HepG2 (cell line): ENCODE data around the gene NAV2. TPM values are rescaled to one million over a fixed set of nuclear protein-coding genes. Genes with fewer than 3 reads are reported as not detected.
A peak's percentile ranks its signal among the peaks of the same experiment; 100 is the strongest.
"Not testable (repeated sequence)": the region's sequence is repeated elsewhere in the genome, so short reads cannot be mapped to it uniquely, and the experiment has no call there.

Experiments used
- ATAC-seq: fragments of 200-7000 bp; cut with Tn5 transposase; 3 replicates; pipeline ENCODE4 v1.9.1; 2020; ENCODE audit warnings: mild to moderate bottlenecking, moderate library complexity
- BruUV-seq: library from RNA; stranded (reverse); fragments of 400-500 nt; replicated peaks from 2 replicates; lab custom pipeline; 2021; lab: Mats Ljungman, UMichigan
- CTCF ChIA-PET: fragments of 300-600 bp; formaldehyde crosslinking; extraction: SDS; loops from one replicate; lab custom pipeline; 2021; ENCODE audit warnings: low total read pairs, inconsistent platforms, low intra/inter-chr PET ratio; lab: Yijun Ruan, JAX
- POLR2A ChIA-PET: fragments of 350-600 bp; sonication (Branson Sonifier 250); formaldehyde crosslinking; loops from one replicate; lab custom pipeline; 2020; ENCODE audit warnings: antibody characterized with exemption, inconsistent platforms; lab: Yijun Ruan, JAX
- DNase-seq: peaks from one replicate; pipeline ENCODE4 v3.0.0-alpha.2; 2015; ENCODE audit warnings: low spot score
- FAIRE-seq: peaks from 3 replicates; lab custom pipeline; 2011; peaks lifted over from hg19 to GRCh38; lab: Jason Lieb, UNC
- H2AFZ ChIP-seq: one replicate; pipeline ENCODE4 v1.6.1; 2011; ENCODE audit warnings: low read length, inconsistent platforms
- H3K27ac ChIP-seq: fragments of 300-600 bp; 3 replicates; pipeline ENCODE4 v1.8.0; 2011; ENCODE audit warnings: mixed run types, mild to moderate bottlenecking, mixed read lengths, low read length, inconsistent platforms; ENCODE audit not compliant: insufficient read depth; ENCODE audit errors: extremely low read length
- H3K27me3 ChIP-seq, 2 experiments: fragments of 200-600 bp in 1 of 2; 2 replicates in 1 of 2; 3 replicates in 1 of 2; pipeline versions ENCODE4 v1.6.0 to v1.8.0; 2011; ENCODE audit warnings: low read length in 2 of 2, mild to moderate bottlenecking in 2 of 2, moderate library complexity in 2 of 2, inconsistent platforms in 1 of 2; ENCODE audit not compliant: insufficient read depth in 2 of 2, control insufficient read depth in 1 of 2
- H3K36me3 ChIP-seq, 2 experiments: fragments of 200-600 bp in 1 of 2; replicated peaks in 1 of 2; 2 replicates in 1 of 2; 3 replicates in 1 of 2; pipeline versions ENCODE4 v1.5.1 to v1.8.0; 2011; ENCODE audit warnings: low read length in 2 of 2, inconsistent platforms in 1 of 2; ENCODE audit not compliant: insufficient read depth in 2 of 2, control insufficient read depth in 1 of 2
- H3K4me1 ChIP-seq: 2 replicates; pipeline ENCODE4 v1.5.1; 2012; ENCODE audit warnings: low read length, inconsistent platforms; ENCODE audit not compliant: insufficient read depth
- H3K4me2 ChIP-seq: 2 replicates; pipeline ENCODE4 v1.6.0; 2011; ENCODE audit warnings: low read depth, low read length, inconsistent platforms
- H3K4me3 ChIP-seq, 3 experiments: fragments of 200-600 bp in 1 of 3; sonication (generic), shearing (Covaris generic) in 1 of 3; replicated peaks in 1 of 3; 2 replicates each; pipeline ENCODE4 v1.5.1; 2011 to 2016; ENCODE audit warnings: low read length in 3 of 3, inconsistent platforms in 2 of 3, low read depth in 2 of 3, mild to moderate bottlenecking in 2 of 3, control low read depth in 1 of 3, mixed read lengths in 1 of 3; ENCODE audit not compliant: insufficient read depth in 1 of 3
- H3K79me2 ChIP-seq: one replicate; pipeline ENCODE4 v1.6.1; 2011; ENCODE audit warnings: low read length, inconsistent platforms; ENCODE audit not compliant: insufficient read depth
- H3K9ac ChIP-seq: 2 replicates; pipeline ENCODE4 v1.6.0; 2011; ENCODE audit warnings: mild to moderate bottlenecking, low read depth, low read length, inconsistent platforms; ENCODE audit not compliant: insufficient read depth
- H3K9me3 ChIP-seq: 2 replicates; pipeline ENCODE4 v1.5.1; 2012; ENCODE audit warnings: mild to moderate bottlenecking, low read length
- H4K20me1 ChIP-seq: 2 replicates; pipeline ENCODE4 v1.6.0; 2011; ENCODE audit warnings: inconsistent platforms, mild to moderate bottlenecking, low read length, moderate library complexity; ENCODE audit not compliant: insufficient read depth
- ATF7 ChIP-seq, 2 experiments: fragments of 450-650 bp in 1 of 2; sonication (generic) in 1 of 2; formaldehyde crosslinking in 1 of 2; IDR thresholded peaks; 2 replicates each; pipeline versions ENCODE4 v1.4.0 to v1.6.1; 2016 to 2020; ENCODE audit warnings: antibody characterized with exemption in 1 of 2, mild to moderate bottlenecking in 1 of 2, missing genetic modification reagents in 1 of 2
- DPF2 ChIP-seq: sonication (generic); formaldehyde crosslinking; IDR thresholded peaks from 2 replicates; pipeline ENCODE4 v1.4.0; 2020; ENCODE audit warnings: mild to moderate bottlenecking, low read depth, missing genetic modification reagents, borderline replicate concordance
- SMC3 ChIP-seq: IDR thresholded peaks from 2 replicates; pipeline ENCODE4 v1.6.1; 2011; ENCODE audit warnings: low read length, improper control_type of control experiment
- ZNF18 ChIP-seq: sonication (generic); formaldehyde crosslinking; IDR thresholded peaks from 2 replicates; pipeline ENCODE4 v1.8.0; 2022; ENCODE audit warnings: mild to moderate bottlenecking, missing genetic modification reagents; ENCODE audit not compliant: insufficient replicate concordance
- WGBS: methylation state at CpG from one replicate; pipeline ENCODE4 v1.1.6; 2017; ENCODE audit warnings: low lambda C conversion rate; 5-methylcytosine and 5-hydroxymethylcytosine counted together
- in situ Hi-C: cut with HindIII; loops from 2 replicates; pipeline ENCODE4 v1.10.0; 2017; ENCODE audit warnings: low pct_unique_long_range_greater_than_20kb; ENCODE audit not compliant: extremely low pct_ligation_motif_present
- intact Hi-C: fragments of 100-400 bp; cut with micrococcal nuclease; formaldehyde crosslinking; loops from one replicate; pipeline ENCODE4 v1.10.0; 2022; ENCODE audit not compliant: unreplicated experiment
- polyA plus RNA-seq, 8 experiments: library from polyadenylated mRNA; depleted of rRNA in 3 of 8; stranded (reverse) in 7 of 8; unstranded in 1 of 8; fragments of >200 nt; fragmentation: Illumina TruSeq in 4 of 8; extraction: Trizol in 4 of 8; gene quantifications; 2 replicates each; pipeline versions ENCODE4 v1.2.1 to v1.2.3, GENCODE V29; 2011 to 2016; ENCODE audit warnings: low read depth in 4 of 8, missing spikeins in 1 of 8, mixed read lengths in 1 of 8; ENCODE audit not compliant: insufficient read depth in 1 of 8
- total RNA-seq, 5 experiments: library from RNA; depleted of rRNA; stranded (reverse); fragments of >200 nt; fragmentation: Illumina TruSeq; extraction: Trizol; gene quantifications; 2 replicates each; pipeline ENCODE4 v1.2.3, GENCODE V29; 2016; ENCODE audit warnings: low read depth in 1 of 5

The NAV2 gene
- total and polyA plus RNA-seq, 2 of the 13 experiments (the other 11 are each of a cell fraction or from before 2014, with no cell fraction given), result 9.3 to 34.6 TPM

GRCh38 chr11:19895037-19895436 is 182.4 kb downstream of the NAV2 start:
- H3K4me2 ChIP-seq, in situ Hi-C loops, H3K36me3 ChIP-seq, H2AFZ ChIP-seq, BruUV-seq, CTCF ChIA-PET, H3K9me3 ChIP-seq, H3K79me2 ChIP-seq, POLR2A ChIA-PET, H4K20me1 ChIP-seq, H3K27ac ChIP-seq, DNase-seq, ATAC-seq, FAIRE-seq, H3K9ac ChIP-seq, H3K4me3 ChIP-seq, intact Hi-C loops, H3K27me3 ChIP-seq, H3K4me1 ChIP-seq: not testable (repeated sequence)
- WGBS, result 55% methylated on average over 3 of the region's 3 CpGs

- Histone ChIP-seq H3K27me3 (peaks cover 0 to 9% of the 10 kb centered on the region in 2 experiments; a peak in 1 of 5 replicates), H3K27ac (no peak overlapping the region), H3K9me3 (no peaks in the 10 kb centered on the region), H3K79me2 (no peaks in the 10 kb centered on the region), H3K4me2 (no peak overlapping the region), H3K4me1 (no peaks in the 10 kb centered on the region), H3K4me3 (no peak overlapping the region), H3K36me3 (no peaks in the 10 kb centered on the region), H3K9ac (no peak overlapping the region), H2AFZ (no peak overlapping the region), H4K20me1 (no peaks in the 10 kb centered on the region)
- no peak for TF ChIP-seq SMC3
- 0 out of 2 replicates have a peak, but pooled peaks have one; percentile 7 for TF ChIP-seq ATF7 (IDR thresholded peaks at IDR 0.05)
- no peak for TF ChIP-seq ATF7 (CRISPR knock-in tag; IDR thresholded peaks at IDR 0.05)
- TF ChIP-seq DPF2, result no peak
- no peak for TF ChIP-seq ZNF18
- DNase-seq (no peak), ATAC-seq (no peak), FAIRE-seq (no peak)
- intact Hi-C loops (no loop called here), in situ Hi-C loops (no loop called here)
- WGBS, result 0% methylated on average over 5 of the region's 5 CpGs
- ChIA-PET CTCF (no interaction called here), POLR2A (no interaction called here)
- BruUV-seq, result no TSS peak
Observed at GRCh38 chr11:19895776-19896175, 183.1 kb downstream of the NAV2 start.
